Kidney (tissue), 14 donors: ENCODE measurements around the gene PARK7. TPM values are rescaled to one million over a fixed set of nuclear protein-coding genes. Genes with fewer than 3 reads are reported as not detected.
A peak's percentile ranks its signal among the peaks of the same experiment; 100 is the strongest.

Experiments used
- DNase-seq, 5 donors: peaks; one replicate each; pipeline ENCODE4 v3.0.0-alpha.2; 2013 to 2020
- FAIRE-seq: peaks from 2 replicates; lab custom pipeline; 2012; peaks lifted over from hg19 to GRCh38; lab: Jason Lieb, UNC
- H3K27ac ChIP-seq, 2 donors: one replicate each; pipeline ENCODE4 v1.7.0; 2013; ENCODE audit warnings: low read depth in 2 of 2, low read length in 2 of 2, inconsistent platforms in 1 of 2
- H3K27me3 ChIP-seq: one replicate; pipeline ENCODE4 v1.7.1; 2013; ENCODE audit warnings: low read length, inconsistent platforms; ENCODE audit not compliant: control insufficient read depth, insufficient read depth
- H3K36me3 ChIP-seq, 3 donors: one replicate each; pipeline versions ENCODE4 v1.7.0 to v1.7.1; 2013; ENCODE audit warnings: low read length in 3 of 3, control low read depth in 1 of 3, inconsistent platforms in 1 of 3; ENCODE audit not compliant: insufficient read depth in 3 of 3, control insufficient read depth in 2 of 3
- H3K4me1 ChIP-seq, 3 donors: one replicate each; pipeline versions ENCODE4 v1.7.0 to v1.7.1; 2013; ENCODE audit warnings: low read length in 3 of 3, inconsistent platforms in 1 of 3, low read depth in 1 of 3; ENCODE audit not compliant: control insufficient read depth in 2 of 3, insufficient read depth in 2 of 3
- H3K4me3 ChIP-seq, 3 donors: one replicate each; pipeline versions ENCODE4 v1.7.0 to v1.8.1; 2013; ENCODE audit warnings: low read length in 3 of 3, control low read depth in 1 of 3, inconsistent platforms in 1 of 3
- H3K9ac ChIP-seq, 3 donors: one replicate each; pipeline versions ENCODE4 v1.7.0 to v1.7.1; 2013; ENCODE audit warnings: low read length in 3 of 3, control low read depth in 1 of 3, inconsistent platforms in 1 of 3
- H3K9me3 ChIP-seq, 3 donors: one replicate each; pipeline versions ENCODE4 v1.7.0 to v1.7.1; 2013; ENCODE audit warnings: low read length in 3 of 3, control low read depth in 1 of 3, inconsistent platforms in 1 of 3; ENCODE audit not compliant: control insufficient read depth in 2 of 3, insufficient read depth in 1 of 3
- CTCF ChIP-seq: IDR thresholded peaks from 3 replicates; pipeline ENCODE4 v1.5.1; 2012; ENCODE audit warnings: mild to moderate bottlenecking, moderate library complexity, borderline replicate concordance; ENCODE audit not compliant: insufficient read depth; ENCODE audit errors: extremely low read depth
- intact Hi-C: fragments of 100-400 bp; cut with DNase I; formaldehyde crosslinking; loops from one replicate; pipeline ENCODE4 v1.11.1; 2022
- polyA plus RNA-seq: library from polyadenylated mRNA; stranded (reverse); fragments of 350-450 nt; fragmentation: Illumina TruSeq; extraction: RNeasy Lipid Tissue Mini Kit (QIAGEN cat#74804); gene quantifications from one replicate; pipeline ENCODE4 v1.2.3, GENCODE V29; 2014; ENCODE audit warnings: low read depth, low replicate concordance; ENCODE audit not compliant: insufficient read depth
- total RNA-seq: library from RNA; stranded (reverse); fragmentation: NEBNext Ultra II Directional; extraction: Animal tissue kit (Norgen Biotek cat#: 25700); gene quantifications from one replicate; pipeline ENCODE4 v1.2.1, GENCODE V29; 2021
- donor health status: control.
- donor health status: control.
- donor health status: control.
- donor health status: control.
- donor health status: control.
- donor health status: DM: yes; HTN: yes; CAD: no.
- donor health status: Normal renal cell carcinoma (clear cell type).

Gene PARK7
- total and polyA plus RNA-seq, 2 donors from 2014 or later = 239 to 481 TPM

DNA sequence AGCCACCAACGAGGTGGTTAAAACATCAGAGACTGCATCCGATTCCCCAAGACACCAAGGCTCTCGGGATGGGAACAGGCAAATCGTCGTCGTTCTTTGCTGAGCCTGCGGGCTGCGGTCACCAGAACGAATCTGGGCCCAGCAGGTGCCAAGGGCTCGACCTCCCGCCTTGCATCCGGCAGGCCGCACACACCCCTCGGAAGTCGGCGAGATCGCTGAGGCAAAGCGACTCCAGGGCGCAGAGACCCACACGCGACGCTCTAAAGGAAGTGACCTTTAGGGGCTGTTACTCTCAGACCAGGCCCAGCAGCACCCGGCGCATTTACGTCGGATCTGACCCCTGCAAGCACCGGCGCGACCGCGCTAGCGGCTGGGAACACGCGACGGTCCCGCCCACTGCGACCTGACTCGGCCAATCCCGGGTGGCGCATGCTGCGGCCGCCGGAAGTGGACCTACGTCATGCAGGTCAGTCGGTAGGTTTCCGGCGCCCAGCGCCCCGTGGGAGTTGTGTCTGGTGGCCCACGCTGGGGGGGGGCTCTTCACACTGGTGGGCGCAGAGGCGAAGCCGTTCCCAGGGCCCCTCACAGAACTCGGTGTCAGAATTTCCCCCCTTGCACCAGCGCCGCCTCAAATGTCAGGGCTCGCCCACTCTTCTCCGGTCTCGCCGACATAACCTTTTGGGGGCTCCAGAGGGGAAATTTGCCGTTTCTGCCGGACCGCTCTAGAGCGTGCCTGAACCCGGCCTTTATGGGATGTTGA, 7.5 kb upstream of the PARK7 start:
- H3K4me3 ChIP-seq = peak overlapping the region; percentile 85 to 96 (median 88)
- peak; percentile 11 for FAIRE-seq
- peaks cover 0 to 4% (median 3%) of the 10 kb centered on the region in 3 donors for H3K4me1 ChIP-seq
- intact Hi-C loops = no loop called here
- no peak for TF ChIP-seq CTCF
- no peaks in the 10 kb centered on the region for H3K27me3 ChIP-seq
- DNase-seq = peak; percentile 94 to 98 (median 97)
- peak overlapping the region; percentile 60 to 87 (median 78) for H3K9ac ChIP-seq
- H3K9me3 ChIP-seq = no peaks in the 10 kb centered on the region
- H3K27ac ChIP-seq = peak overlapping the region; percentile 88 to 92
- no peaks in the 10 kb centered on the region for H3K36me3 ChIP-seq

DNA sequence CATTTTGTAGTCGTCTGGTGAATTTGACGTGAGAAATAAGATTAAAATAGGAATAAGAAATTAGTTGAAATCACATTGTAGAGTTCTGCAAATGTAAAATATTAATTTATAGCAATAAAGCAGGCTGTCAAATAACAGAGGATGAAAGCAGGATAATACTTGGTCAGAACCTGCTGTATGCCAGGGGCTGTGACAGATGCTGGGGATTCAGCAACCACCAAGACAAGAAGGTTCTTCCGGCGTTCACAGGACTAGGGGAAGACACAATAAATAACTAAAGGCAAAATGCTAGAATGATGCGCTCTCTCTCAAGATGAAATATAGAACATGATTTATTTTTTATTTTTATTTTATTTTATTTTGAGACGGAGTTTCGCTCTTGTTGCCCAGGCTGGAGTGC, 6.8 kb upstream of the PARK7 start:
- peak overlapping the region in 2 of 3 donors; percentile 60 to 87 for H3K9ac ChIP-seq
- no peaks in the 10 kb centered on the region for H3K27me3 ChIP-seq
- H3K36me3 ChIP-seq = no peaks in the 10 kb centered on the region
- intact Hi-C loops = no loop called here
- no peak for FAIRE-seq
- H3K27ac ChIP-seq = peak overlapping the region in 1 of 2 donors; percentile 88
- peak overlapping the region; percentile 85 to 96 (median 88) for H3K4me3 ChIP-seq
- H3K9me3 ChIP-seq = no peaks in the 10 kb centered on the region
- TF ChIP-seq CTCF = no peak
- no peak for DNase-seq
- H3K4me1 ChIP-seq = peaks cover 0 to 4% (median 3%) of the 10 kb centered on the region in 3 donors

DNA sequence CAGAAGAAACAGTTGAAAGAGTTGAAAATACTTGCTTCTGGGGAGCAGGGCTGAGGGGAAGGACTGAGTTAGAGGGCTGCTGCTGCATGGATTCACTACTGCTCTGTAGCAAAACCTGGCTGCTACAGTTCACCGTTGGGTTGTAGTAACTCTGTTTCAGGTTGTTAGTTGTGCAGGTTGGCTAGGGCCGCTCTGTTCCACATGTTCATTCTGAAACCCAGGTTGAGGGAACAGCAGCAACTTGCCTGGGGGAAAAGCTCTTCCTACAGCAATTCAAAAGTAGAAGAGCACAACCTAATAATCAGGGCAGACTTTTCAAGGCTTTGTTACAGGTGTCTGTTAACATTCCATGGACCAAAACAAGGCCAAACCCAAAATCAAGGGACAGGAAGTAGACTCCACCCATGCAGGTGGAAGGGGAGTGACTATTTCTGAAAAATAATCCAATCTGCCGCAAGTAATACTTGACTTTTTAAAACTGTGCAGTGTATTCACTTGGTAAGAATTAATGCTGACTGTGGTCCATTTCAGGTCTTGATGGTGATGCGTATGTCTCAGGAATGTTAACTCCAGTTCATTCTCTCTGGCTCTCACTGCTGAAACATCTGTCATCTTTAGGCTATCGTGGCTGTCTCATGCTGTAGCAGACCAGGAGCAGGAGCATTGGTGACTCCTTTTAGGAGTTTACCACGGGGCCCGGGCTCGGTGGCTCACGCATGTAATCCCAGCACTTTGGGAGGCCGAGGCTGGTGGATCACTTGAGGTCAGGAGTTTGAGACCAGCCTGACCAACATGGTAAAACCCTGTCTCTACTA, 5.1 kb upstream of the PARK7 start:
- Histone ChIP-seq H3K27me3 (no peaks in the 10 kb centered on the region), H3K4me3 (no peak overlapping the region), H3K9me3 (no peaks in the 10 kb centered on the region), H3K36me3 (no peaks in the 10 kb centered on the region), H3K4me1 (peaks cover 0 to 5% (median 4%) of the 10 kb centered on the region in 3 donors), H3K9ac (no peak overlapping the region), H3K27ac (no peak overlapping the region)
- FAIRE-seq (no peak), DNase-seq (peak in 1 of 5 donors; percentile 10)
- no peak for TF ChIP-seq CTCF
- intact Hi-C loops = no loop called here
